T-cell (primary cell): ENCODE results near the gene NUP133. TPM values are rescaled to one million over a fixed set of nuclear protein-coding genes. Genes with fewer than 3 reads are reported as not detected.
"Not testable (repeated sequence)": the region's sequence is repeated elsewhere in the genome, so short reads cannot be mapped to it uniquely, and the experiment has no call there.

ENCODE experiments used
- ATAC-seq, 4 experiments: fragments of 200-7000 bp in 3 of 4; fragments of 150-1000 bp in 1 of 4; cut with Tn5 transposase; replicated peaks in 1 of 4; 1 replicate in 3 of 4; 2 replicates in 1 of 4; pipeline ENCODE4 v1.10.0; 2021; ENCODE audit warnings: moderate library complexity in 3 of 4, mild to moderate bottlenecking in 2 of 4, moderate number of reproducible peaks in 1 of 4
- CTCF ChIA-PET, 2 donors: fragments of 300-600 bp; sonication (Branson Sonifier 250); formaldehyde crosslinking; loops; one replicate each; lab custom pipeline; 2022; ENCODE audit warnings: antibody characterized with exemption in 2 of 2; lab: Charles Lee
- POLR2A ChIA-PET, 2 donors: fragments of 300-600 bp; sonication (Branson Sonifier 250); formaldehyde crosslinking; loops; one replicate each; lab custom pipeline; 2022; ENCODE audit warnings: antibody characterized with exemption in 2 of 2; lab: Charles Lee
- DNase-seq, 35 experiments: peaks; one replicate each; pipeline versions ENCODE4 v3.0.0 to v3.0.0-alpha.2; 2013 to 2023
- H3K27ac ChIP-seq: one replicate; pipeline ENCODE4 v1.5.1; 2013; ENCODE audit warnings: low read length
- H3K27me3 ChIP-seq, 2 experiments: replicated peaks in 1 of 2; 1 replicate in 1 of 2; 2 replicates in 1 of 2; pipeline versions ENCODE4 v1.6.1 to v1.7.0; 2013; ENCODE audit warnings: low read length in 1 of 2, mixed read lengths in 1 of 2; ENCODE audit not compliant: control insufficient read depth in 2 of 2, insufficient read depth in 2 of 2; ENCODE audit errors: extremely low read depth in 1 of 2
- H3K36me3 ChIP-seq, 2 donors: 1 replicate in 1 of 2; 2 replicates in 1 of 2; pipeline versions ENCODE4 v1.6.1 to v1.7.0; 2013; ENCODE audit warnings: low read length in 1 of 2; ENCODE audit not compliant: control insufficient read depth in 2 of 2, insufficient read depth in 1 of 2; ENCODE audit errors: extremely low read depth in 1 of 2
- H3K4me1 ChIP-seq, 2 experiments: 1 replicate in 1 of 2; 2 replicates in 1 of 2; pipeline versions ENCODE4 v1.6.1 to v1.7.0; 2013; ENCODE audit warnings: low read length in 2 of 2, mixed read lengths in 1 of 2; ENCODE audit not compliant: insufficient read depth in 2 of 2, control insufficient read depth in 1 of 2; ENCODE audit errors: extremely low read depth in 1 of 2
- H3K4me3 ChIP-seq, 2 donors: 1 replicate in 1 of 2; 2 replicates in 1 of 2; pipeline versions ENCODE4 v1.5.1 to v1.7.0; 2013; ENCODE audit warnings: mild to moderate bottlenecking in 2 of 2, low read length in 1 of 2, moderate library complexity in 1 of 2; ENCODE audit not compliant: control insufficient read depth in 1 of 2; ENCODE audit errors: extremely low read depth in 1 of 2
- H3K9me3 ChIP-seq: 2 replicates; pipeline ENCODE4 v1.7.0; 2013
- H3K27ac Mint-ChIP-seq, 2 donors: one replicate each; pipeline ENCODE4 v1.8.0; 2020 to 2021; ENCODE audit warnings: mild to moderate bottlenecking in 2 of 2, mixed read lengths in 2 of 2
- H3K27me3 Mint-ChIP-seq, 2 donors: one replicate each; pipeline ENCODE4 v1.8.0; 2021 to 2022; ENCODE audit warnings: mixed read lengths in 2 of 2
- H3K36me3 Mint-ChIP-seq: one replicate; pipeline ENCODE4 v1.8.0; 2021; ENCODE audit warnings: mixed read lengths
- H3K4me1 Mint-ChIP-seq, 3 donors: one replicate each; pipeline ENCODE4 v1.8.0; 2020 to 2022; ENCODE audit warnings: mixed read lengths in 3 of 3, mild to moderate bottlenecking in 1 of 3
- H3K4me3 Mint-ChIP-seq, 3 donors: one replicate each; pipeline ENCODE4 v1.8.0; 2020 to 2022; ENCODE audit warnings: mild to moderate bottlenecking in 3 of 3, mixed read lengths in 3 of 3, moderate library complexity in 3 of 3
- H3K9me3 Mint-ChIP-seq, 3 donors: one replicate each; pipeline ENCODE4 v1.8.0; 2020 to 2022; ENCODE audit warnings: mixed read lengths in 3 of 3
- WGBS: methylation state at CpG from one replicate; pipeline ENCODE4 v1.1.5; 2013; ENCODE audit warnings: missing lambda C conversion rate; ENCODE audit not compliant: insufficient coverage; 5-methylcytosine and 5-hydroxymethylcytosine counted together
- total RNA-seq, 35 experiments: library from RNA in 6 of 35; stranded (reverse) in 6 of 35; fragments of 120-200 nt in 1 of 35; gene quantifications; one replicate each; pipeline versions ENCODE4 v1.2.1 to v1.2.4 and lab custom pipeline; 2013 to 2026

NUP133 gene
- total RNA-seq, 5 donors from 2014 or later (not counting 1 experiment from before 2014, with no cell fraction given): 32.3 to 47.6 (median 45.3) TPM

- Mint-ChIP-seq H3K27ac (no peak overlapping the region), H3K4me1 (no peaks in the 10 kb centered on the region), H3K4me3 (no peak overlapping the region), H3K36me3 (no peaks in the 10 kb centered on the region), H3K9me3 (no peaks in the 10 kb centered on the region), H3K27me3 (peaks cover 23 to 45% of the 10 kb centered on the region in 2 donors)
- no peaks in the 10 kb centered on the region for H3K9me3 ChIP-seq
- no peak for ATAC-seq
- ChIA-PET POLR2A (no interaction called here), CTCF (no interaction called here)
- no peak overlapping the region for H3K4me3 ChIP-seq
- WGBS: 42% methylated on average over 10 of the region's 11 CpGs
- no peaks in the 10 kb centered on the region for H3K36me3 ChIP-seq
- peaks cover under 1 to 27% of the 10 kb centered on the region in 2 experiments for H3K27me3 ChIP-seq
- no peak for DNase-seq
- no peak overlapping the region for H3K27ac ChIP-seq
- H3K4me1 ChIP-seq: no peaks in the 10 kb centered on the region
These were observed 111.4 kb downstream of the NUP133 start for GRCh38 chr1:229396585-229397206.

GRCh38 chr1:229394517-229394916 is 113.6 kb downstream of the NUP133 start:
- H3K4me1 ChIP-seq, POLR2A ChIA-PET, H3K4me3 ChIP-seq, H3K4me3 Mint-ChIP-seq, CTCF ChIA-PET, H3K9me3 ChIP-seq, H3K27ac Mint-ChIP-seq, H3K27ac ChIP-seq, H3K9me3 Mint-ChIP-seq, ATAC-seq, H3K4me1 Mint-ChIP-seq, DNase-seq, H3K36me3 ChIP-seq, H3K36me3 Mint-ChIP-seq: not testable (repeated sequence)
- peaks cover 26 to 36% of the 10 kb centered on the region in 2 donors for H3K27me3 Mint-ChIP-seq
- no CpG with 5 or more reads among the region's 5 CpGs for WGBS
- peaks cover 0 to 24% of the 10 kb centered on the region in 2 experiments for H3K27me3 ChIP-seq

DNA sequence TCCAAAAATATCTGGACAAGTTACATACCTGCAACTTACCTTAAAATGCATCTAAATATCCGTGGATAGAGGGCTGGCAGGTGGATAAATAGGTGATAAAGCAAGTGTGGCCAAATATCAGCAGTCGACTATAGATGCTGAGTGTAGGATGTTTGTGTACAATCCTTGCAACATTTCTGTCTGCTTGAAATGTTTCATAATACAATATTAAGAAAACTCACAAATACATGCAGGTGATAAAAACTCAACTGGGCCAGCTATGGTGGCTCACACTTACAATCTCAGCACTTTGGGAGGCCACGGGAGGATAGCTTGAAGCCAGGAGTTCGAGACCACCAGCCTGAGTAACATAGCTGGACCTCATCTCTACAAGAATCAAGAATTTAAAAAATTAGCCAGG is 115.2 kb downstream of the NUP133 start:
- no peaks in the 10 kb centered on the region for H3K4me1 Mint-ChIP-seq
- no peaks in the 10 kb centered on the region for H3K9me3 ChIP-seq
- H3K27me3 ChIP-seq: peaks cover 0 to 21% of the 10 kb centered on the region in 2 experiments
- H3K36me3 ChIP-seq: no peaks in the 10 kb centered on the region
- H3K27ac Mint-ChIP-seq: no peak overlapping the region
- no peak for ATAC-seq
- no peak overlapping the region for H3K4me3 ChIP-seq
- no peaks in the 10 kb centered on the region for H3K4me1 ChIP-seq
- H3K4me3 Mint-ChIP-seq: no peak overlapping the region
- H3K9me3 Mint-ChIP-seq: no peaks in the 10 kb centered on the region
- DNase-seq: no peak
- ChIA-PET CTCF (no interaction called here), POLR2A (no interaction called here)
- H3K27me3 Mint-ChIP-seq: peaks cover 26 to 29% of the 10 kb centered on the region in 2 donors
- no peak overlapping the region for H3K27ac ChIP-seq
- H3K36me3 Mint-ChIP-seq: no peaks in the 10 kb centered on the region
- 100% methylated on average over 1 of the region's 4 CpGs for WGBS

Other genes starting within 250 kb of the NUP133 start
- gene RAB4A, start 237.2 kb downstream of the NUP133 start, total RNA-seq: 10 to 100 TPM; 25.4 to 52.1 (median 44.6) TPM
- gene CCSAP, start 165.3 kb downstream of the NUP133 start, total RNA-seq: 10 to 100 TPM in 2 of 5 donors, 1 to 10 TPM in 3; 7.9 to 11.4 (median 8.9) TPM
- under 1 TPM in 1 of 5 donors, not detected in 4; 0.32 TPM for gene ACTA1, start 74.2 kb downstream of the NUP133 start, total RNA-seq
- 10 to 100 TPM; 15.8 to 18.9 (median 18.2) TPM for gene ABCB10, start 50.4 kb upstream of the NUP133 start, total RNA-seq
- 10 to 100 TPM; 18.8 to 28.9 (median 21.9) TPM for gene TAF5L, start 117.8 kb upstream of the NUP133 start, total RNA-seq
- 10 to 100 TPM in 3 of 5 donors, 1 to 10 TPM in 2; 8.5 to 13.7 (median 12.7) TPM for gene URB2, start 117.9 kb upstream of the NUP133 start, total RNA-seq